Loucy (cell line): ENCODE results near the gene UNC13B.

Experiments used
- CTCF ChIP-seq: fragments of 200-600 bp; sonication (generic); conservative IDR thresholded peaks from 2 replicates; pipeline ENCODE4 v1.5.1; 2014; ENCODE audit warnings: mild to moderate bottlenecking, antibody characterized with exemption, low read length
- EZH2phosphoT487 ChIP-seq: fragments of 200-600 bp; IDR thresholded peaks from 2 replicates; pipeline ENCODE4 v1.6.1; 2018; ENCODE audit warnings: antibody characterized with exemption, mild to moderate bottlenecking, moderate library complexity, borderline replicate concordance

- no peak for TF ChIP-seq CTCF
- TF ChIP-seq EZH2phosphoT487: no peak
Measured at GRCh38 chr9:35114840-35115628, 46.8 kb upstream of the UNC13B start.
